Measurements from ENCODE around the gene OR1I1.

The OR1I1 gene

DNA sequence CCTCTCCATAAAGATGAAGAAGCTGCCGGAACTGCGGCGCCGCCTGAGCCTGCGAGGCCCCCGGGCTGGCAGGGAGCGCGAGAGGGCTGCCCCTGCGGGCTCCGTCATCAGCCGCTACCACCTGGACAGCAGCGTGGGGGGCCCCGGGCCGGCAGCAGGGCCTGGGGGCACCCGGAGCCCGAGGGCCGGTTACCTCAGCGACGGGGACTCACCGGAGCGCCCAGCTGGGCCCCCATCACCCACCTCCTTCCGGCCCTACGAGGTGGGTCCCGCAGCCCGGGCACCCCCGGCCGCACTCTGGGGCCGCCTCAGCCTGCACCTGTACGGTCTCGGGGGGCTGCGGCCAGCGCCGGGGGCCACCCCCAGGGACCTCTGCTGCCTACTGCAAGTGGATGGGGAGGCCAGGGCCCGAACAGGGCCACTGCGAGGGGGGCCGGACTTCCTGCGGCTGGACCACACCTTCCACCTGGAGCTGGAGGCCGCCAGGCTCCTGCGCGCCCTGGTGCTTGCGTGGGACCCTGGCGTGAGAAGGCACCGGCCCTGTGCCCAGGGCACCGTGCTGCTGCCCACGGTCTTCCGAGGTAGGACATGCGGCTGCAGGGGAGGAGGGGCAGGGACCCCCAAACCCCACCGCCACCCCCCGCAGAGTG lies 27.9 kb downstream of the OR1I1 start:
- Histone ChIP-seq H3K9me3 (ENCODE audit: insufficient read depth, low read length, severe bottlenecking) (no peaks in the 10 kb centered on the region), H2AFZ (ENCODE audit: low read depth, low read length) (no peak overlapping the region), H3K27me3 (ENCODE audit: insufficient read depth, low read length, poor library complexity) (no peaks in the 10 kb centered on the region), H3K36me3 (ENCODE audit: insufficient read depth, low read length) (peaks cover 4% of the 10 kb centered on the region), H4K20me1 (ENCODE audit: insufficient read depth, low read length) (no peaks in the 10 kb centered on the region), H3K4me1 (ENCODE audit: insufficient read depth, low read length) (no peaks in the 10 kb centered on the region), H3K4me3 (ENCODE audit: low read depth in 1 of 2, low read length in 2 of 2) (no peak overlapping the region), H3K4me2 (ENCODE audit: insufficient read depth, low read length) (no peak overlapping the region), H3K79me2 (ENCODE audit: insufficient read depth, low read length) (no peaks in the 10 kb centered on the region), H3K9ac (ENCODE audit: low read depth, low read length) (no peak overlapping the region), H3K27ac (ENCODE audit: low read length) (no peak overlapping the region)
- ATAC-seq (ENCODE audit: insufficient read depth, low read depth): no peak
- no peak for DNase-seq
- TF ChIP-seq, protein P1, sequence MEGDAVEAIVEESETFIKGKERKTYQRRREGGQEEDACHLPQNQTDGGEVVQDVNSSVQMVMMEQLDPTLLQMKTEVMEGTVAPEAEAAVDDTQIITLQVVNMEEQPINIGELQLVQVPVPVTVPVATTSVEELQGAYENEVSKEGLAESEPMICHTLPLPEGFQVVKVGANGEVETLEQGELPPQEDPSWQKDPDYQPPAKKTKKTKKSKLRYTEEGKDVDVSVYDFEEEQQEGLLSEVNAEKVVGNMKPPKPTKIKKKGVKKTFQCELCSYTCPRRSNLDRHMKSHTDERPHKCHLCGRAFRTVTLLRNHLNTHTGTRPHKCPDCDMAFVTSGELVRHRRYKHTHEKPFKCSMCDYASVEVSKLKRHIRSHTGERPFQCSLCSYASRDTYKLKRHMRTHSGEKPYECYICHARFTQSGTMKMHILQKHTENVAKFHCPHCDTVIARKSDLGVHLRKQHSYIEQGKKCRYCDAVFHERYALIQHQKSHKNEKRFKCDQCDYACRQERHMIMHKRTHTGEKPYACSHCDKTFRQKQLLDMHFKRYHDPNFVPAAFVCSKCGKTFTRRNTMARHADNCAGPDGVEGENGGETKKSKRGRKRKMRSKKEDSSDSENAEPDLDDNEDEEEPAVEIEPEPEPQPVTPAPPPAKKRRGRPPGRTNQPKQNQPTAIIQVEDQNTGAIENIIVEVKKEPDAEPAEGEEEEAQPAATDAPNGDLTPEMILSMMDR (IDR thresholded peaks at IDR 0.05; ENCODE audit: borderline replicate concordance, extremely low read depth, low read length, poor library complexity, severe bottlenecking): no peak
- no peak for TF ChIP-seq EZH2 (IDR thresholded peaks at IDR 0.05; ENCODE audit: borderline replicate concordance, low read depth, low read length, severe bottlenecking)

DNA sequence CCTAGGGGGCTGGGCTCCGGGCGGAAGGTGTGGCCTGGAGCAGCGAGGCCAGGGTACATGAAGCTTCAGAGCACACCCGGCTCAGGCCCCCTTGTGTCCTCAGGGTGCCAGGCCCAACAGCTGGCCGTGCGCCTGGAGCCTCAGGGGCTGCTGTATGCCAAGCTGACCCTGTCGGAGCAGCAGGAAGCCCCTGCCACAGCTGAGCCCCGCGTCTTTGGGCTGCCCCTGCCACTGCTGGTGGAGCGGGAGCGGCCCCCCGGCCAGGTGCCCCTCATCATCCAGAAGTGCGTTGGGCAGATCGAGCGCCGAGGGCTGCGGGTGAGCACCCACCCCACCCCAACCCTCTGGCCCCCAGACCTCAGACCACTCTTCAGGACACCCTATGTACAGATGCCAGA lies 28.4 kb downstream of the OR1I1 start:
- H2AFZ ChIP-seq (ENCODE audit: low read depth, low read length): no peak overlapping the region
- no peaks in the 10 kb centered on the region for H4K20me1 ChIP-seq (ENCODE audit: insufficient read depth, low read length)
- no peak overlapping the region for H3K4me2 ChIP-seq (ENCODE audit: insufficient read depth, low read length)
- TF ChIP-seq, protein P1 (IDR thresholded peaks at IDR 0.05; ENCODE audit: borderline replicate concordance, extremely low read depth, low read length, poor library complexity, severe bottlenecking): no peak
- TF ChIP-seq EZH2 (IDR thresholded peaks at IDR 0.05; ENCODE audit: borderline replicate concordance, low read depth, low read length, severe bottlenecking): no peak
- no peaks in the 10 kb centered on the region for H3K4me1 ChIP-seq (ENCODE audit: insufficient read depth, low read length)
- H3K4me3 ChIP-seq (ENCODE audit: low read depth in 1 of 2, low read length in 2 of 2): no peak overlapping the region
- H3K27ac ChIP-seq (ENCODE audit: low read length): no peak overlapping the region
- no peak for DNase-seq
- H3K9me3 ChIP-seq (ENCODE audit: insufficient read depth, low read length, severe bottlenecking): no peaks in the 10 kb centered on the region
- no peaks in the 10 kb centered on the region for H3K27me3 ChIP-seq (ENCODE audit: insufficient read depth, low read length, poor library complexity)
- H3K9ac ChIP-seq (ENCODE audit: low read depth, low read length): no peak overlapping the region
- H3K79me2 ChIP-seq (ENCODE audit: insufficient read depth, low read length): no peaks in the 10 kb centered on the region
- peaks cover 9% of the 10 kb centered on the region for H3K36me3 ChIP-seq (ENCODE audit: insufficient read depth, low read length)
- ATAC-seq (ENCODE audit: insufficient read depth, low read depth): no peak

DNA sequence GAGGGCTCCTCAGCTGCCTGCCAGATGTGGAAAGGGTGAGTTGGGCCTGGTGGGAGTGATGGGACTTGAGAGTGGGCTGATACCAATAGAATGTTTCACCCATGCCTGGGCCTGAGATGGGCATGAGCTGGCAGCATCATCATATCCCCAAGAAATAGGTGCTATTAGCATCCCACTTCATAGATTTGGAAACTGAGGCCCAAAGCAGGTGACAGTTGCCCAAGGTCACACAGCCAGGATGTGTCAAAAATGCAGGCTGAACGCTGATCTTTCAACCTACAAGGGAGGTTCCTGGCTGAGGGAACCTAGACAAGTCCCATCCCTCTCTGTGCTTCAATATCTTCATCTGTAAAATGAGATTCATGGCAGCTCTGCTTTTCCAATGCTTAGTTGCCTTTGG lies 29.7 kb downstream of the OR1I1 start:
- Histone ChIP-seq H3K9ac (ENCODE audit: low read depth, low read length) (no peak overlapping the region), H3K79me2 (ENCODE audit: insufficient read depth, low read length) (no peaks in the 10 kb centered on the region), H2AFZ (ENCODE audit: low read depth, low read length) (no peak overlapping the region), H3K27ac (ENCODE audit: low read length) (no peak overlapping the region), H3K9me3 (ENCODE audit: insufficient read depth, low read length, severe bottlenecking) (no peaks in the 10 kb centered on the region), H3K36me3 (ENCODE audit: insufficient read depth, low read length) (peaks cover 23% of the 10 kb centered on the region), H3K4me2 (ENCODE audit: insufficient read depth, low read length) (no peak overlapping the region), H3K4me3 (ENCODE audit: low read depth in 1 of 2, low read length in 2 of 2) (no peak overlapping the region), H3K27me3 (ENCODE audit: insufficient read depth, low read length, poor library complexity) (no peaks in the 10 kb centered on the region), H4K20me1 (ENCODE audit: insufficient read depth, low read length) (peaks cover 3% of the 10 kb centered on the region; the same call in 1 of the 2 replicates), H3K4me1 (ENCODE audit: insufficient read depth, low read length) (no peaks in the 10 kb centered on the region)
- TF ChIP-seq EZH2 (IDR thresholded peaks at IDR 0.05; ENCODE audit: borderline replicate concordance, low read depth, low read length, severe bottlenecking): no peak
- TF ChIP-seq, protein P1 (IDR thresholded peaks at IDR 0.05; ENCODE audit: borderline replicate concordance, extremely low read depth, low read length, poor library complexity, severe bottlenecking): no peak
- no peak for DNase-seq
- ATAC-seq (ENCODE audit: insufficient read depth, low read depth): no peak
